ENCODE data around the gene NTM.

Gene NTM

GRCh38 chr11:131824771-131825170 lies 454.4 kb downstream of the NTM start:
- DNase-seq (ENCODE audit: low read depth) = no peak

GRCh38 chr11:131827430-131827829 lies 457.0 kb downstream of the NTM start:
- no peak for DNase-seq (ENCODE audit: low read depth)

- no peak for DNase-seq (ENCODE audit: low read depth)
Observed at GRCh38 chr11:131829725-131830124, 459.3 kb downstream of the NTM start.

- DNase-seq (ENCODE audit: low read depth) = no peak
Observed at GRCh38 chr11:131832079-131832478, 461.7 kb downstream of the NTM start.

- no peak for DNase-seq (ENCODE audit: low read depth)
Observed at GRCh38 chr11:131833366-131833765, 463.0 kb downstream of the NTM start.

- no peak for DNase-seq (ENCODE audit: low read depth)
Observed at GRCh38 chr11:131837562-131837961, 467.1 kb downstream of the NTM start.

GRCh38 chr11:131838016-131838415 lies 467.6 kb downstream of the NTM start:
- no peak for DNase-seq (ENCODE audit: low read depth)

GRCh38 chr11:131839326-131839725 lies 468.9 kb downstream of the NTM start:
- DNase-seq (ENCODE audit: low read depth) = no peak

- DNase-seq (ENCODE audit: low read depth) = no peak
Observed at GRCh38 chr11:131840545-131840944, 470.1 kb downstream of the NTM start.

GRCh38 chr11:131841028-131841427 lies 470.6 kb downstream of the NTM start:
- no peak for DNase-seq (ENCODE audit: low read depth)

GRCh38 chr11:131841925-131842635 lies 471.7 kb downstream of the NTM start:
- no peak for DNase-seq (ENCODE audit: low read depth)

GRCh38 chr11:131845255-131845654 lies 474.8 kb downstream of the NTM start:
- no peak for DNase-seq (ENCODE audit: low read depth)

GRCh38 chr11:131849485-131849884 lies 479.1 kb downstream of the NTM start:
- no peak for DNase-seq (ENCODE audit: low read depth)

GRCh38 chr11:131850507-131850906 lies 480.1 kb downstream of the NTM start:
- no peak for DNase-seq (ENCODE audit: low read depth)

- no peak for DNase-seq (ENCODE audit: low read depth)
Observed at GRCh38 chr11:131851964-131852755, 481.7 kb downstream of the NTM start.

GRCh38 chr11:131852757-131853156 lies 482.3 kb downstream of the NTM start:
- DNase-seq (ENCODE audit: low read depth) = no peak

GRCh38 chr11:131854391-131854790 lies 484.0 kb downstream of the NTM start:
- DNase-seq (ENCODE audit: low read depth) = no peak

GRCh38 chr11:131855320-131855719 lies 484.9 kb downstream of the NTM start:
- DNase-seq (ENCODE audit: low read depth) = no peak

- DNase-seq (ENCODE audit: low read depth) = no peak
Observed at GRCh38 chr11:131857246-131857645, 486.8 kb downstream of the NTM start.

GRCh38 chr11:131858505-131858904 lies 488.1 kb downstream of the NTM start:
- no peak for DNase-seq (ENCODE audit: low read depth)

GRCh38 chr11:131859538-131860210 lies 489.3 kb downstream of the NTM start:
- DNase-seq (ENCODE audit: low read depth) = no peak

- no peak for DNase-seq (ENCODE audit: low read depth)
Observed at GRCh38 chr11:131864228-131864627, 493.8 kb downstream of the NTM start.

GRCh38 chr11:131865860-131866259 lies 495.4 kb downstream of the NTM start:
- no peak for DNase-seq (ENCODE audit: low read depth)

Data from activated T-helper 9 cell treated with anti-CD3 and anti-CD28 coated beads, Interleukin-2, amount 50 U/mL, for 16 hours (primary cell).